Measurements from ENCODE around the gene ORC5. TPM values are rescaled to one million over a fixed set of nuclear protein-coding genes. Genes with fewer than 3 reads are reported as not detected.

ORC5 gene
- total and polyA plus RNA-seq, 2 experiments from 2014 or later, result 23.3 to 24.9 TPM

DNA sequence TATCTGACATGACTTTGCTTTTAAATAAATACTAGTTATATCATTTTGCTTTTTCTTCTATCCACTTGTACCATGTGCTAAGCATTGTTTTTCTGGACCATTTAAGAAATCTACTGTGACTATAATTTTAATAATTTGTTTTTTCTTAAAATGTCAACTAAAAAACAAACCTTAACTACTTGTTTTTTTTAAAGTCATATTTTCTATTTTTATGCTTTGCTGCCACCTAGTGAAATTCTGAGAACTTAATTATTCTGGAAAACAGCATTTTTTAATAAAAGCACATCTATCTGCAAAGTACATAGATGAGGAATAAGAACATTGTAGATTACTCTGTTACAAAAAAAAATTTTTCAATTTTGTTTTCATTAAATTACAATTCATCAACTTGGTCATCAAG, 47.4 kb downstream of the ORC5 start:
- Histone ChIP-seq H3K27me3 (replicated peaks; ENCODE audit: insufficient read depth) (no peaks in the 10 kb centered on the region), H3K4me2 (ENCODE audit: unreplicated experiment) (no peak overlapping the region), H2AFZ (no peak overlapping the region), H3K4me3 (no peak overlapping the region), H3K79me2 (ENCODE audit: insufficient read depth) (no peaks in the 10 kb centered on the region), H3K9me3 (ENCODE audit: low read depth) (no peaks in the 10 kb centered on the region), H3K9me2 (ENCODE audit: insufficient read depth) (no peaks in the 10 kb centered on the region), H3K27ac (no peak overlapping the region), H4K20me1 (ENCODE audit: insufficient read depth) (peaks cover 3% of the 10 kb centered on the region; the same call in 1 of the 2 replicates), H3K9ac (no peak overlapping the region), H3K36me3 (ENCODE audit: low read depth) (peaks cover 23% of the 10 kb centered on the region), H3F3A (ENCODE audit: insufficient read depth) (peaks cover 4% of the 10 kb centered on the region), H3K4me1 (ENCODE audit: insufficient read depth) (no peaks in the 10 kb centered on the region)
- in situ Hi-C loops (cut with MboI), result loop anchor here (10.0 kb wide), 1 partner anchor 586 kb away; no protein-coding TSS in a partner anchor
- TF ChIP-seq EZH2phosphoT487 (IDR thresholded peaks at IDR 0.05; ENCODE audit: insufficient read depth, low read depth) (no peak), EZH2 (IDR thresholded peaks at IDR 0.05; ENCODE audit: insufficient read depth, poor library complexity, severe bottlenecking) (no peak)
- DNase-seq, result peak; percentile 50

DNA sequence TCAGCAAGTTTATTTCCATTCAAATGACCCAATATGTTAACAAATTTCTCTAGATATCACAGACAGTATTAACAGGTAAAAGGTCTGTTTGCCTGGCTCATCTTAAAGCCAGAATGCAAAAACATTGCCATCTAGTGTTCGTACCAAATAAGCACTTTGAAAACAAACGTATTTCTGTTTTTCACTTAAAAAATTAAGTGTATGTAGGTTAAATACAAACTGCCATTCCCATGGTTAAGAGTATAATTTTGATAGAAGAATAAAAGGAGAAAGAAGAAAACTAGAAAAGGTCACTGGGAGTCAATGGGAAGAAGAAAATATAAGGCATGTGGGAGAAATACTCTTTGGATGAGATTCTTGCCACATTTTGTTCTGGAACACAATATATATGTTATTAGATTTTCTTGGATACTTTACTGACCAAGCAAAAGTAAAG, 51.0 kb downstream of the ORC5 start:
- H3K27ac ChIP-seq, result no peak overlapping the region
- H2AFZ ChIP-seq, result no peak overlapping the region
- in situ Hi-C loops (cut with MboI), result no loop called here
- H3K4me3 ChIP-seq, result no peak overlapping the region
- peaks cover 3% of the 10 kb centered on the region; the same call in 1 of the 2 replicates for H4K20me1 ChIP-seq (ENCODE audit: insufficient read depth)
- H3K9ac ChIP-seq, result no peak overlapping the region
- no peaks in the 10 kb centered on the region for H3K79me2 ChIP-seq (ENCODE audit: insufficient read depth)
- H3K9me3 ChIP-seq (ENCODE audit: low read depth), result no peaks in the 10 kb centered on the region
- no peaks in the 10 kb centered on the region for H3K27me3 ChIP-seq (replicated peaks; ENCODE audit: insufficient read depth)
- peaks cover 12% of the 10 kb centered on the region for H3K36me3 ChIP-seq (ENCODE audit: low read depth)
- H3K4me1 ChIP-seq (ENCODE audit: insufficient read depth), result no peaks in the 10 kb centered on the region
- no peak for TF ChIP-seq EZH2phosphoT487 (IDR thresholded peaks at IDR 0.05; ENCODE audit: insufficient read depth, low read depth)
- TF ChIP-seq EZH2 (IDR thresholded peaks at IDR 0.05; ENCODE audit: insufficient read depth, poor library complexity, severe bottlenecking), result no peak
- no peaks in the 10 kb centered on the region for H3K9me2 ChIP-seq (ENCODE audit: insufficient read depth)
- peaks cover 4% of the 10 kb centered on the region for H3F3A ChIP-seq (ENCODE audit: insufficient read depth)
- peak; percentile 56 for DNase-seq
- WGBS, 2 experiments (ENCODE audit: low coverage in 1 of 2, low lambda C conversion rate in 2 of 2, missing lambda C conversion rate in 2 of 2), result 30 to 33% methylated on average over 2 of the region's 2 CpGs
- no peak overlapping the region for H3K4me2 ChIP-seq (ENCODE audit: unreplicated experiment)

DNA sequence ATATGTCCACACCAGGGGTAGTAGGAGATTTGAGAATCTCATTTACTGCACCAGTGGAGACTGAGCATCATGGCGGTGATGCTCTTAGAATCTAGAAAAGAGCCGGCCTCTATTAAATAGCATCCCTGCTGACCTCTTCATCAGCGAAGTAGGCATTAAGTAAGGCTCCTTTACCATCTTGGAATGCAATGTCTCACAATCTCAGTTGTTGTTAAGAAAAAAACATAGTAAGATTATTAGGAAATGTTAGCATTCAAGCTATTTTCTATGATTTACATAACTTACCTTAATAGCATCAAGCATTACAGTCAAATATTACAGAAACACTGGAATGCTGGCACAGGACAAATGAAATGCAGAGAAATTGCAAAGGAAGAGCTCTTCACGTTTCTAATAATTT, 54.5 kb downstream of the ORC5 start:
- TF ChIP-seq EZH2phosphoT487 (IDR thresholded peaks at IDR 0.05; ENCODE audit: insufficient read depth, low read depth), result no peak
- TF ChIP-seq EZH2 (IDR thresholded peaks at IDR 0.05; ENCODE audit: insufficient read depth, poor library complexity, severe bottlenecking), result no peak
- in situ Hi-C loops (cut with MboI), result no loop called here
- Histone ChIP-seq H3K4me2 (ENCODE audit: unreplicated experiment) (no peak overlapping the region), H3K4me3 (no peak overlapping the region), H3K27ac (no peak overlapping the region), H2AFZ (no peak overlapping the region), H3K9me2 (ENCODE audit: insufficient read depth) (no peaks in the 10 kb centered on the region), H3K27me3 (replicated peaks; ENCODE audit: insufficient read depth) (no peaks in the 10 kb centered on the region), H3K9me3 (ENCODE audit: low read depth) (no peaks in the 10 kb centered on the region), H3K4me1 (ENCODE audit: insufficient read depth) (no peaks in the 10 kb centered on the region), H3K79me2 (ENCODE audit: insufficient read depth) (no peaks in the 10 kb centered on the region), H3K36me3 (ENCODE audit: low read depth) (no peaks in the 10 kb centered on the region), H3K9ac (no peak overlapping the region), H4K20me1 (ENCODE audit: insufficient read depth) (no peaks in the 10 kb centered on the region), H3F3A (ENCODE audit: insufficient read depth) (no peaks in the 10 kb centered on the region)
- DNase-seq, result no peak
- WGBS, 2 experiments (ENCODE audit: low coverage in 1 of 2, low lambda C conversion rate in 2 of 2, missing lambda C conversion rate in 2 of 2), result 73% methylated on average over 4 of the region's 4 CpGs

- Histone ChIP-seq H3F3A (ENCODE audit: insufficient read depth) (no peaks in the 10 kb centered on the region), H3K36me3 (ENCODE audit: low read depth) (no peaks in the 10 kb centered on the region), H4K20me1 (ENCODE audit: insufficient read depth) (no peaks in the 10 kb centered on the region), H2AFZ (no peak overlapping the region), H3K27ac (no peak overlapping the region), H3K4me3 (no peak overlapping the region), H3K9me3 (ENCODE audit: low read depth) (no peaks in the 10 kb centered on the region), H3K79me2 (ENCODE audit: insufficient read depth) (no peaks in the 10 kb centered on the region), H3K9me2 (ENCODE audit: insufficient read depth) (no peaks in the 10 kb centered on the region), H3K4me2 (ENCODE audit: unreplicated experiment) (no peak overlapping the region), H3K9ac (no peak overlapping the region), H3K27me3 (replicated peaks; ENCODE audit: insufficient read depth) (no peaks in the 10 kb centered on the region), H3K4me1 (ENCODE audit: insufficient read depth) (no peaks in the 10 kb centered on the region)
- DNase-seq, result no peak
- TF ChIP-seq EZH2phosphoT487 (IDR thresholded peaks at IDR 0.05; ENCODE audit: insufficient read depth, low read depth) (no peak), EZH2 (IDR thresholded peaks at IDR 0.05; ENCODE audit: insufficient read depth, poor library complexity, severe bottlenecking) (no peak)
- WGBS, 2 experiments (ENCODE audit: low coverage in 1 of 2, low lambda C conversion rate in 2 of 2, missing lambda C conversion rate in 2 of 2), result 95 to 100% methylated on average over 1 of the region's 1 CpG
- in situ Hi-C loops (cut with MboI), result no loop called here
These were observed 55.3 kb downstream of the ORC5 start for GRCh38 chr7:104152468-104152867.

DNA sequence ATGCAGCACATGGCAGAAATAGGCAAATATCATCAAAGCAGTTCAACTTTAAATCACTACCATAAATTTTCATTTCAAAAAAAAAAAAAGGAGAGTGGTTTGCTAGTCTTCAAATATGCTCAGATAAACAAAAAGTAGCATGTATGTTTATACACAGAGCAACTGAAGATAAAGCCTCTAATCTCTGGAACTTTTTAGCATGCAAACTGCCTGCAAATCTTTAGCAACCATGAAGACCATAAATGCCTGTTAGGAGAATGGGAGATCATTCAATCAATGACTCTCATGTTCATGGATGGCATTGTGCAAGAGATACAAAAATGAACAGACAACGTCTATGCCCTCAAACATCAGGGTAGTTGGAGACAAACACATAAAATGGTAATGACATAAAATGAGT, 57.3 kb downstream of the ORC5 start:
- in situ Hi-C loops (cut with MboI), result no loop called here
- H3K4me1 ChIP-seq (ENCODE audit: insufficient read depth), result no peaks in the 10 kb centered on the region
- H3F3A ChIP-seq (ENCODE audit: insufficient read depth), result no peaks in the 10 kb centered on the region
- H3K27me3 ChIP-seq (replicated peaks; ENCODE audit: insufficient read depth), result no peaks in the 10 kb centered on the region
- TF ChIP-seq EZH2 (IDR thresholded peaks at IDR 0.05; ENCODE audit: insufficient read depth, poor library complexity, severe bottlenecking), result no peak
- TF ChIP-seq EZH2phosphoT487 (IDR thresholded peaks at IDR 0.05; ENCODE audit: insufficient read depth, low read depth), result no peak
- H3K9me2 ChIP-seq (ENCODE audit: insufficient read depth), result no peaks in the 10 kb centered on the region
- no peaks in the 10 kb centered on the region for H3K79me2 ChIP-seq (ENCODE audit: insufficient read depth)
- no peak for DNase-seq
- no peaks in the 10 kb centered on the region for H3K36me3 ChIP-seq (ENCODE audit: low read depth)
- no peak overlapping the region for H3K27ac ChIP-seq
- no peak overlapping the region for H3K4me2 ChIP-seq (ENCODE audit: unreplicated experiment)
- no peaks in the 10 kb centered on the region for H4K20me1 ChIP-seq (ENCODE audit: insufficient read depth)
- H2AFZ ChIP-seq, result no peak overlapping the region
- WGBS, 2 experiments (ENCODE audit: low coverage in 1 of 2, low lambda C conversion rate in 2 of 2, missing lambda C conversion rate in 2 of 2), result 94 to 100% methylated on average over 1 of the region's 1 CpG
- no peak overlapping the region for H3K4me3 ChIP-seq
- H3K9ac ChIP-seq, result no peak overlapping the region
- no peaks in the 10 kb centered on the region for H3K9me3 ChIP-seq (ENCODE audit: low read depth)

Measured in GM23248 (cell line).